Natural killer cell (primary cell): ENCODE measurements around the gene SPRR1A. TPM values are rescaled to one million over a fixed set of nuclear protein-coding genes. Genes with fewer than 3 reads are reported as not detected.

Source experiments
- ATAC-seq, 3 donors: fragments of 150-1000 bp in 2 of 3; fragments of 200-7000 bp in 1 of 3; cut with Tn5 transposase; 1 replicate in 1 of 3; 2 replicates in 2 of 3; pipeline ENCODE4 v1.10.0; 2021; ENCODE audit warnings: mild to moderate bottlenecking in 2 of 3, moderate library complexity in 2 of 3
- DNase-seq, 2 donors: peaks; one replicate each; pipeline versions ENCODE4 v3.0.0 to v3.0.0-alpha.2; 2013 to 2021; ENCODE audit warnings: mixed read lengths in 1 of 2
- H3K27ac ChIP-seq: one replicate; pipeline ENCODE4 v1.5.1; 2013; ENCODE audit warnings: mild to moderate bottlenecking, low read length
- H3K27me3 ChIP-seq: one replicate; pipeline ENCODE4 v1.6.1; 2013; ENCODE audit warnings: low read length; ENCODE audit not compliant: control insufficient read depth, insufficient read depth
- H3K36me3 ChIP-seq: one replicate; pipeline ENCODE4 v1.6.1; 2013; ENCODE audit warnings: low read length; ENCODE audit not compliant: control insufficient read depth, insufficient read depth
- H3K4me1 ChIP-seq: one replicate; pipeline ENCODE4 v1.6.1; 2013; ENCODE audit warnings: low read length; ENCODE audit not compliant: control insufficient read depth, insufficient read depth
- H3K4me3 ChIP-seq: one replicate; pipeline ENCODE4 v1.5.1; 2013; ENCODE audit warnings: low read length
- H3K9me3 ChIP-seq: one replicate; pipeline ENCODE4 v1.6.1; 2013; ENCODE audit warnings: low read length; ENCODE audit not compliant: control insufficient read depth, insufficient read depth
- H3K27ac Mint-ChIP-seq, 2 donors: one replicate each; pipeline ENCODE4 v1.8.0; 2022; ENCODE audit warnings: mild to moderate bottlenecking in 2 of 2, mixed read lengths in 2 of 2, moderate library complexity in 1 of 2
- H3K27me3 Mint-ChIP-seq, 2 donors: one replicate each; pipeline ENCODE4 v1.8.0; 2022; ENCODE audit warnings: low read depth in 2 of 2, mixed read lengths in 2 of 2
- H3K36me3 Mint-ChIP-seq: one replicate; pipeline ENCODE4 v1.8.0; 2022; ENCODE audit warnings: mixed read lengths
- H3K4me1 Mint-ChIP-seq, 2 donors: one replicate each; pipeline ENCODE4 v1.8.0; 2022; ENCODE audit warnings: mixed read lengths in 2 of 2
- H3K4me3 Mint-ChIP-seq: one replicate; pipeline ENCODE4 v1.8.0; 2022; ENCODE audit warnings: mild to moderate bottlenecking, moderate library complexity, mixed read lengths
- H3K9me3 Mint-ChIP-seq, 2 donors: one replicate each; pipeline ENCODE4 v1.8.0; 2022; ENCODE audit warnings: mixed read lengths in 2 of 2
- WGBS: methylation state at CpG from one replicate; pipeline ENCODE4 v1.1.7; 2013; ENCODE audit warnings: missing lambda C conversion rate; ENCODE audit not compliant: insufficient coverage; 5-methylcytosine and 5-hydroxymethylcytosine counted together
- intact Hi-C: fragments of 100-400 bp; cut with micrococcal nuclease; formaldehyde crosslinking; loops from one replicate; pipeline ENCODE4 v1.14.2; 2022
- total RNA-seq, 4 donors: library from RNA; stranded (reverse); fragments of 120-200 nt in 1 of 4; gene quantifications; one replicate each; pipeline versions ENCODE4 v1.2.3 to v1.2.4, GENCODE V29; 2013 to 2022
- TF ChIP-seq, protein P1 (sequence below): fragments of 200-600 bp; IDR thresholded peaks from one replicate; pipeline ENCODE4 v1.8.0; 2022; ENCODE audit warnings: antibody characterized with exemption

The SPRR1A gene
- total RNA-seq, 3 donors from 2014 or later (not counting 1 experiment from before 2014, with no cell fraction given) = not detected

GRCh38 chr1:153023109-153023508 lies 39.2 kb downstream of the SPRR1A start:
- no peaks in the 10 kb centered on the region for H3K36me3 ChIP-seq
- no peaks in the 10 kb centered on the region for H3K4me1 Mint-ChIP-seq
- no peak overlapping the region for H3K27ac Mint-ChIP-seq
- no peaks in the 10 kb centered on the region for H3K9me3 Mint-ChIP-seq
- H3K27ac ChIP-seq = no peak overlapping the region
- WGBS = 90% methylated on average over 7 of the region's 7 CpGs
- intact Hi-C loops = no loop called here
- H3K36me3 Mint-ChIP-seq = no peaks in the 10 kb centered on the region
- H3K9me3 ChIP-seq = no peaks in the 10 kb centered on the region
- ATAC-seq (no peak), DNase-seq (no peak)
- H3K4me1 ChIP-seq = no peaks in the 10 kb centered on the region
- no peaks in the 10 kb centered on the region for H3K27me3 ChIP-seq
- no peak overlapping the region for H3K4me3 Mint-ChIP-seq
- TF ChIP-seq, protein P1, sequence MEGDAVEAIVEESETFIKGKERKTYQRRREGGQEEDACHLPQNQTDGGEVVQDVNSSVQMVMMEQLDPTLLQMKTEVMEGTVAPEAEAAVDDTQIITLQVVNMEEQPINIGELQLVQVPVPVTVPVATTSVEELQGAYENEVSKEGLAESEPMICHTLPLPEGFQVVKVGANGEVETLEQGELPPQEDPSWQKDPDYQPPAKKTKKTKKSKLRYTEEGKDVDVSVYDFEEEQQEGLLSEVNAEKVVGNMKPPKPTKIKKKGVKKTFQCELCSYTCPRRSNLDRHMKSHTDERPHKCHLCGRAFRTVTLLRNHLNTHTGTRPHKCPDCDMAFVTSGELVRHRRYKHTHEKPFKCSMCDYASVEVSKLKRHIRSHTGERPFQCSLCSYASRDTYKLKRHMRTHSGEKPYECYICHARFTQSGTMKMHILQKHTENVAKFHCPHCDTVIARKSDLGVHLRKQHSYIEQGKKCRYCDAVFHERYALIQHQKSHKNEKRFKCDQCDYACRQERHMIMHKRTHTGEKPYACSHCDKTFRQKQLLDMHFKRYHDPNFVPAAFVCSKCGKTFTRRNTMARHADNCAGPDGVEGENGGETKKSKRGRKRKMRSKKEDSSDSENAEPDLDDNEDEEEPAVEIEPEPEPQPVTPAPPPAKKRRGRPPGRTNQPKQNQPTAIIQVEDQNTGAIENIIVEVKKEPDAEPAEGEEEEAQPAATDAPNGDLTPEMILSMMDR = no peak
- peaks cover 8 to 33% of the 10 kb centered on the region in 2 donors for H3K27me3 Mint-ChIP-seq
- no peak overlapping the region for H3K4me3 ChIP-seq

DNA sequence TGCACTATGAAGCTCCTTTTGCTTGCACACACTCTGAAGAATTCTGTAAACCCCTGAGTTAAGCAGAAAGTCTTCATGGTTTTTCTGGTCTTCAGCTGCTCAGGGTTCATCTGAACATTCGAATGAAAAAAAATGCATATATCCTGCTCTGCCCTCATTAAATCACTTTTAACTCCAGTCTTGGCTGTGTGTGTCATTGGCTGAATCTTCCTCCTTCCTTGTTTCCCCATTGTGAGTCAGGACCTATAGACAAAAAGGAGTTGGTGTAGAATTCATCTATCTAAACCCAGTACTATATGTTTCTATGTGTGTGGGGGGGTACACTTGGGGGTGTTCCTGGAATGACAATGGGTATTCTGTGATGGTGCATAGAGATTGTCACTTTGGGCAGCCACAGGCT lies 40.5 kb downstream of the SPRR1A start:
- Histone ChIP-seq H3K4me3 (no peak overlapping the region), H3K4me1 (no peaks in the 10 kb centered on the region), H3K36me3 (no peaks in the 10 kb centered on the region), H3K27me3 (no peaks in the 10 kb centered on the region), H3K9me3 (no peaks in the 10 kb centered on the region), H3K27ac (no peak overlapping the region)
- no peak overlapping the region for H3K27ac Mint-ChIP-seq
- DNase-seq (no peak), ATAC-seq (no peak)
- TF ChIP-seq, protein P1 = no peak
- intact Hi-C loops = no loop called here
- no peaks in the 10 kb centered on the region for H3K9me3 Mint-ChIP-seq
- H3K36me3 Mint-ChIP-seq = no peaks in the 10 kb centered on the region
- H3K4me3 Mint-ChIP-seq = no peak overlapping the region
- peaks cover 15 to 38% of the 10 kb centered on the region in 2 donors for H3K27me3 Mint-ChIP-seq
- no peaks in the 10 kb centered on the region for H3K4me1 Mint-ChIP-seq
- WGBS = 80% methylated on average over 1 of the region's 1 CpG

DNA sequence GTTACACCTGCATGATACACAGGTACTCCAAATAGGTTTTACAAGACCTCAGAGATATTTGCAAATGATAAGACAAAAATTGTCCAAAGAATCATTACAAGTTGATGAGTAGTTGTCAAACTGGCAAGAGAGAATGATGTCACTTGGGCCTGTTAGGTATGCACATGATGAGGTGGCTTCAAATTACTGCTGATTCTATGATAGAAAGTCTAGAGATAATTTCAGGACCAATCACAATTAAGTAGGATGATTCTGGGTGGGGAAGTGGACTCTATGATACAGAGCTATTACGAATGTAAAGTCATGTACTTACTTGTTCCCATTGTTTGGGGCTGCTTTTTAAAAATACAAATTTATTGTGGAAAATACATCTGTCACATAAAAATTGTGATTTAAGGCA lies 41.9 kb downstream of the SPRR1A start:
- no peaks in the 10 kb centered on the region for H3K27me3 ChIP-seq
- Mint-ChIP-seq H3K4me1 (no peaks in the 10 kb centered on the region), H3K4me3 (no peak overlapping the region), H3K27me3 (peaks cover 14 to 34% of the 10 kb centered on the region in 2 donors), H3K9me3 (no peaks in the 10 kb centered on the region), H3K36me3 (no peaks in the 10 kb centered on the region), H3K27ac (no peak overlapping the region)
- H3K4me3 ChIP-seq = no peak overlapping the region
- 63% methylated on average over 1 of the region's 1 CpG for WGBS
- H3K36me3 ChIP-seq = no peaks in the 10 kb centered on the region
- DNase-seq (no peak), ATAC-seq (no peak)
- no peak overlapping the region for H3K27ac ChIP-seq
- H3K4me1 ChIP-seq = no peaks in the 10 kb centered on the region
- intact Hi-C loops = no loop called here
- H3K9me3 ChIP-seq = no peaks in the 10 kb centered on the region
- TF ChIP-seq, protein P1 = no peak

GRCh38 chr1:153028766-153029165 lies 44.9 kb downstream of the SPRR1A start:
- H3K9me3 ChIP-seq = no peaks in the 10 kb centered on the region
- no peak for DNase-seq
- Mint-ChIP-seq H3K27ac (no peak overlapping the region), H3K27me3 (peaks cover 15 to 24% of the 10 kb centered on the region in 2 donors), H3K36me3 (no peaks in the 10 kb centered on the region), H3K9me3 (no peaks in the 10 kb centered on the region), H3K4me1 (no peaks in the 10 kb centered on the region), H3K4me3 (no peak overlapping the region)
- H3K4me3 ChIP-seq = no peak overlapping the region
- H3K36me3 ChIP-seq = no peaks in the 10 kb centered on the region
- no peaks in the 10 kb centered on the region for H3K4me1 ChIP-seq
- TF ChIP-seq, protein P1 = no peak
- intact Hi-C loops = no loop called here
- no peak overlapping the region for H3K27ac ChIP-seq
- no peak for ATAC-seq
- 88% methylated on average over 1 of the region's 1 CpG for WGBS
- no peaks in the 10 kb centered on the region for H3K27me3 ChIP-seq
